Left lung (tissue), 10 donors: Measurements from ENCODE around the gene TMEM100. TPM values are rescaled to one million over a fixed set of nuclear protein-coding genes. Genes with fewer than 3 reads are reported as not detected.

Experiments
- ATAC-seq: fragments of 200-7000 bp; cut with Tn5 transposase; one replicate; pipeline ENCODE4 v1.9.1; 2020; ENCODE audit warnings: moderate library complexity
- DNase-seq, 4 donors: peaks; one replicate each; pipeline ENCODE4 v3.0.0-alpha.2; 2013 to 2020
- H3K27ac ChIP-seq, 2 donors: fragments of 200-600 bp; sonication (generic) in 1 of 2; one replicate each; pipeline versions ENCODE4 v1.5.0 to v1.8.0; 2020 to 2021
- H3K27me3 ChIP-seq, 2 donors: fragments of 200-600 bp; sonication (generic) in 1 of 2; one replicate each; pipeline versions ENCODE4 v1.5.0 to v1.8.0; 2020 to 2021
- H3K36me3 ChIP-seq, 2 donors: fragments of 200-600 bp; sonication (generic) in 1 of 2; one replicate each; pipeline versions ENCODE4 v1.5.0 to v1.8.0; 2020 to 2021
- H3K4me1 ChIP-seq, 2 donors: fragments of 200-600 bp; one replicate each; pipeline ENCODE4 v1.8.0; 2021
- H3K4me3 ChIP-seq, 2 donors: fragments of 200-600 bp; sonication (generic) in 1 of 2; one replicate each; pipeline versions ENCODE4 v1.5.0 to v1.8.0; 2020 to 2021; ENCODE audit warnings: mild to moderate bottlenecking in 1 of 2
- H3K9me3 ChIP-seq, 2 donors: fragments of 200-600 bp; sonication (generic) in 1 of 2; one replicate each; pipeline versions ENCODE4 v1.5.0 to v1.8.0; 2020 to 2021
- CTCF ChIP-seq, 2 donors: fragments of 200-600 bp; sonication (generic) in 1 of 2; IDR thresholded peaks; one replicate each; pipeline versions ENCODE4 v1.5.0 to v1.8.0; 2021; ENCODE audit warnings: antibody characterized with exemption in 2 of 2
- intact Hi-C, 2 donors: fragments of 100-400 bp; cut with DNase I; formaldehyde crosslinking; loops; one replicate each; pipeline versions ENCODE4 v1.11.2 to v1.14.2; 2022
- polyA plus RNA-seq, 6 donors: library from polyadenylated mRNA; unstranded; fragments of 120-200 nt; gene quantifications; one replicate each; pipeline ENCODE4 v1.2.1, GENCODE V29; 2013; ENCODE audit not compliant: insufficient read length in 6 of 6
- total RNA-seq, 2 donors: library from RNA; stranded (reverse); fragmentation: NEBNext Ultra II Directional; extraction: Animal tissue kit (Norgen Biotek cat#: 25700); gene quantifications; one replicate each; pipeline ENCODE4 v1.2.1, GENCODE V29; 2021
- donor health status: DM: no; HTN: yes; CAD: no.
- donor health status: DM: no; HTN: no; CAD: no.

The TMEM100 gene
- total and polyA plus RNA-seq, 8 donors: 18.6 to 164 (median 37.0) TPM

- TF ChIP-seq CTCF (IDR thresholded peaks at IDR 0.05): no peak
- Histone ChIP-seq H3K27ac (peak overlapping the region; percentile 84 to 85), H3K36me3 (no peaks in the 10 kb centered on the region), H3K27me3 (no peaks in the 10 kb centered on the region), H3K4me1 (peaks cover 0 to 25% of the 10 kb centered on the region in 2 donors), H3K4me3 (peak overlapping the region; percentile 53 to 66), H3K9me3 (no peaks in the 10 kb centered on the region)
- intact Hi-C loops: no loop called here
- ATAC-seq: no peak
- no peak for DNase-seq
These were observed 29.1 kb upstream of the TMEM100 start for GRCh38 chr17:55751720-55752250.

GRCh38 chr17:55750750-55751657, 28.3 kb upstream of the TMEM100 start, which contains the start of gene PCTP:
Gene PCTP, plus strand, starts transcription at chr17:55751051. Its CDS starts 53 bp downstream, at chr17:55751104.
- ATAC-seq (peak; percentile 100), DNase-seq (peak; percentile 75 to 99 (median 94))
- Histone ChIP-seq H3K27me3 (no peaks in the 10 kb centered on the region), H3K27ac (peak within 1 kb of the TSS; percentile 84 to 85), H3K9me3 (no peaks in the 10 kb centered on the region), H3K4me1 (peaks cover 0 to 25% of the 10 kb centered on the region in 2 donors), H3K4me3 (peak within 1 kb of the TSS; percentile 53 to 66), H3K36me3 (no peaks in the 10 kb centered on the region)
- peak in 1 of 2 donors; percentile 42 for TF ChIP-seq CTCF (IDR thresholded peaks at IDR 0.05)
- intact Hi-C loops: no loop called here

DNA sequence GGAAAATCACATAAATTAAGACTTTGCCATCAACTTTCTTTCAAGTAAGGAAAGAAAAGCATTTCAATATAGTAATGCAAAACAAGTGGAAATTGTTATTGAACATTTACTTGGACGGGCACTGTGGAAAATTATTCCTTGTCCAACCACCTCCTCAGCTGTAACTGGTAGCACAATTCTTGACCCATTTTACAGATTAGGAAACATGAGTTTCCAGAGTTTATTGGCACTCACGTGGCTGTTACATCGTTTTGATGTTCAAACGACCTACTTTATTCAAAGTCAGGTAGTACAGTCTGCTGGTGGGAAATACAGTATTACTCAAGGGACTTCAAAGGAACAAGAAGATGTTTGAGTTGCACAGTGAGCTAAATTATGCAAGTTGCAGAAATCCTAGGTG, 27.3 kb upstream of the TMEM100 start:
- H3K27me3 ChIP-seq: no peaks in the 10 kb centered on the region
- H3K36me3 ChIP-seq: no peaks in the 10 kb centered on the region
- TF ChIP-seq CTCF (IDR thresholded peaks at IDR 0.05): no peak
- H3K4me1 ChIP-seq: peaks cover 0 to 21% of the 10 kb centered on the region in 2 donors
- DNase-seq: no peak
- intact Hi-C loops: no loop called here
- ATAC-seq: no peak
- H3K9me3 ChIP-seq: no peaks in the 10 kb centered on the region
- no peak overlapping the region for H3K4me3 ChIP-seq
- H3K27ac ChIP-seq: no peak overlapping the region

DNA sequence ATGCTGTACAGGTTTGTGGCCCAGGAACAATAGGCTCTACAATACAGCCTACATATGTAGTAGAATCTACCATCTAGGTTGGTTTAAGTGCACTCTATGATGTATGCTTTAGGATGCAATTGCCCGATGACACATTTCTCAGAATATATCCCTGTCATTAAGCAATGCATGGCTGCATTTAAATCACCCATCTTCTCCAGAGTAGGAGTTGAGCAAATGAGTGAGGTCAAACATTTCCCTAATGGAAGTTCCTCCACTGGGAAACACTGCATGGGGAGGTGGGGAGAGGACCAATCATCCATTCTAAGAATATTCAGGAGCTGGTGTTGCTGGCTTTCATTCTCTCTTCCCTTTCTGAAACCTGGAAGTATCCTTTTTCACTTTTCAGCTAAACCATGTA, 26.2 kb upstream of the TMEM100 start:
- no peak overlapping the region for H3K27ac ChIP-seq
- no peak for TF ChIP-seq CTCF (IDR thresholded peaks at IDR 0.05)
- H3K27me3 ChIP-seq: no peaks in the 10 kb centered on the region
- peaks cover 0 to 19% of the 10 kb centered on the region in 2 donors for H3K4me1 ChIP-seq
- no peak for DNase-seq
- no peak overlapping the region for H3K4me3 ChIP-seq
- no peaks in the 10 kb centered on the region for H3K36me3 ChIP-seq
- no peak for ATAC-seq
- intact Hi-C loops: no loop called here
- H3K9me3 ChIP-seq: no peaks in the 10 kb centered on the region

GRCh38 chr17:55747209-55747608, 24.5 kb upstream of the TMEM100 start:
- DNase-seq (no peak), ATAC-seq (no peak)
- Histone ChIP-seq H3K9me3 (no peaks in the 10 kb centered on the region), H3K27ac (no peak overlapping the region), H3K36me3 (no peaks in the 10 kb centered on the region), H3K4me3 (no peak overlapping the region), H3K27me3 (no peaks in the 10 kb centered on the region), H3K4me1 (peaks cover 0 to 11% of the 10 kb centered on the region in 2 donors)
- intact Hi-C loops: no loop called here
- TF ChIP-seq CTCF (IDR thresholded peaks at IDR 0.05): no peak
